GM18951 (cell line): Measurements from ENCODE around the gene GNA12.
"Not testable (repeated sequence)": the region's sequence is repeated elsewhere in the genome, so short reads cannot be mapped to it uniquely, and the experiment has no call there.

Source experiments
- POLR2A ChIP-seq: IDR thresholded peaks from 4 replicates; pipeline ENCODE4 v1.6.1; 2011; ENCODE audit warnings: mild to moderate bottlenecking; ENCODE audit not compliant: insufficient read length, insufficient read depth; ENCODE audit errors: extremely low read depth
- in situ Hi-C: fragments of 300-500 bp; cut with MboI; formaldehyde crosslinking; loops from one replicate; pipeline ENCODE4 v1.12.0; 2022; ENCODE audit warnings: low sequenced_read_pairs, mixed read lengths, inconsistent platforms; ENCODE audit not compliant: unreplicated experiment

Gene GNA12

DNA sequence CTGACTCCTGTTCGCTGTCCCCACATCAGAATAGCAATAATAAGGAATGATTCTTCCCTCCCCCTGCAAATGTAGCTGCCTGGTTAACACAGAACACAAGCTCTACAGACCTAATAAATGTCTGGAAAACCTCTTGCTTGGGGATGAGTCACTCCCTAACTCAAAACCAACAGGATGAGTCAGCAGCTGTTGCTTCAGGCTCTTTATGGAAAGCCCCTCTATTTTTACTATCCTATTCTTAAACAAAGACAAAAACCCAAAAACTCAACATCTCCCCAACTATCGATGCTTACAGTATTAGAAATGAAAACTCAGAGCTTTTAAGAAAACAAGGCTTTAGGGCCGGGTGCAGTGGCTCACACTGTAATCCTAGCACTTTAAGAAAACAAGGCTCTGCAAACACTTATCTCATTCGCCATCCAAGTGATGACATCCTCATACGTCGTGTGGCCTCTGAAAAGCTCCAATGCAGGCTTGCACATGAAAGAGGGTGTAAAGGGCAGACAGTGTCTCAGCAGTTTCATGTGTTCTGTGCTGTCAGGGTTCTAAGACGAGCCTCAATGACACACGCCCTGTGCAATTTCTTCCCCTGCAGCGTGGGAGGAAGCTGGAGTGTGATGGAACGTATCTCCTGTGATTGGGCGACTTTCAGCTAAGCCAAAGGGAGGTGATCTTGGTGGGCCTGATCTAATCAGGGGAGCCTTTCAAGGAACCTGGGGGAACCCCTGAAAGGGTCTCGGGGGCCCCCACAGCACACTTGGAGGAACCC is 86.0 kb downstream of the GNA12 start:
- in situ Hi-C loops = no loop called here
- TF ChIP-seq POLR2A = no peak

GRCh38 chr7:2757361-2757903 is 86.7 kb downstream of the GNA12 start:
- in situ Hi-C loops = no loop called here
- TF ChIP-seq POLR2A = no peak

DNA sequence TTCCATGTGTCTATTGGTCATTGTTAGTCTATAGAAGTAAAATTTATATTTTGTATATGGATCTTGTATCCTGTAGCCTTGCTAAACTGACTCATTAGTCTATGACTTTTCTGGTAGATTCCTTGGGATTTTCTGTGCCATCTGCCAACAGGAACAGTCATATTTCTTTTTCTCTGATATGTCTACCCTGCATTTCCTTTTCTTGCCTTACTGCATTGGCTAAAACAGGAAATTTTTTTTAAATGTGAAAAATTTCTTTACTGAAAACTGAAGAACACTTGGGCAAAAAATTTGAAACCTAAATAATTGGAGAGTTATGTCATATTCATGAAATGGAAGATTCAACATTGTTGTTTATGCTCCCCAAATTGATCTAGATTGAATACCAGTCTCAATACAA is 88.6 kb downstream of the GNA12 start:
- in situ Hi-C loops = no loop called here
- TF ChIP-seq POLR2A = no peak

- TF ChIP-seq POLR2A = no peak
- in situ Hi-C loops = no loop called here
Observed at GRCh38 chr7:2754912-2755311, 89.2 kb downstream of the GNA12 start.

DNA sequence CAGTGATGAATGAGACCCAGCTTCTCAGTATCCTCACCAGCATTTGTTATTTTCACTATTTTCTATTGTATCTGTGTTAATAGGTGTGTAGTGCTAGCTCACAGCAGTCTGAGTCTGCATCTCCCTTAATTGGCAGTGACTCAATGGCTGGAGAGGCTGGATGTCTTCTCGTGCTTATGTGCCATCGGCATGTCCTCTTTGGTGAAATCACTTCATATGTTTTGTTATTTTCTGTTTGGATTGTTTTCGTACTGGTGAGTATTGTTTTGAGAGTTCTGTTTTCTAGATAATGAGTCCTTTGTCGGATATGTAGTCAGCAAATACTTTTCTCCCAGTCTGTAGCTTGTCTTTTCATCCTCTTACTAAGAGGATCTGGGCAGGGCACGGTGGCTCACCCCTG is 90.0 kb downstream of the GNA12 start:
- in situ Hi-C loops = no loop called here

GRCh38 chr7:2753148-2753547 is 91.0 kb downstream of the GNA12 start:
- in situ Hi-C loops = no loop called here
- TF ChIP-seq POLR2A = no peak

More for the DNA sequence above, 90.0 kb downstream of the GNA12 start:
- no peak for TF ChIP-seq POLR2A

DNA sequence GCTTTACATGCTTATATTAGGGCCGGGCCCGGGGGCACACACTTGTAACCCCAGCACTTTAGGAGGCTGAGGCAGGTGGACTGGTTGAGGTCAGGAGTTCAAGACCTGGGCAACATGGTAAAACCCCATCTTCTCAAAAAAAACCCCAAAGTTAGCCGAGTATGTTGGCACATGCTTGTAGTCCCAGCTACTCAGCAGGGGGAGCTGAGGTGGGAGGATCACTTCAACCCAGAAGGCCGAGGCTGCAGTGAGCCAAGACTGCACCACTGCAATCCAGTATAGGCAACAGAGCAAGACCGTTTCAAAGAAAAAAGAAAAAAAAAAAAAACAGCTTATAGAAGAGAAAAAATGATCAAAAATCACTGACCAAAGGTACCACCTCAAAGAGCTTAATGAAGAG is 93.0 kb downstream of the GNA12 start:
- in situ Hi-C loops = no loop called here
- TF ChIP-seq POLR2A = no peak

- in situ Hi-C loops = no loop called here
- TF ChIP-seq POLR2A = no peak
Observed at GRCh38 chr7:2750004-2750407, 94.1 kb downstream of the GNA12 start.

GRCh38 chr7:2748684-2749083 is 95.4 kb downstream of the GNA12 start:
- in situ Hi-C loops = not testable (repeated sequence)

GRCh38 chr7:2743523-2744185 is 100.5 kb downstream of the GNA12 start:
- in situ Hi-C loops = not testable (repeated sequence)

DNA sequence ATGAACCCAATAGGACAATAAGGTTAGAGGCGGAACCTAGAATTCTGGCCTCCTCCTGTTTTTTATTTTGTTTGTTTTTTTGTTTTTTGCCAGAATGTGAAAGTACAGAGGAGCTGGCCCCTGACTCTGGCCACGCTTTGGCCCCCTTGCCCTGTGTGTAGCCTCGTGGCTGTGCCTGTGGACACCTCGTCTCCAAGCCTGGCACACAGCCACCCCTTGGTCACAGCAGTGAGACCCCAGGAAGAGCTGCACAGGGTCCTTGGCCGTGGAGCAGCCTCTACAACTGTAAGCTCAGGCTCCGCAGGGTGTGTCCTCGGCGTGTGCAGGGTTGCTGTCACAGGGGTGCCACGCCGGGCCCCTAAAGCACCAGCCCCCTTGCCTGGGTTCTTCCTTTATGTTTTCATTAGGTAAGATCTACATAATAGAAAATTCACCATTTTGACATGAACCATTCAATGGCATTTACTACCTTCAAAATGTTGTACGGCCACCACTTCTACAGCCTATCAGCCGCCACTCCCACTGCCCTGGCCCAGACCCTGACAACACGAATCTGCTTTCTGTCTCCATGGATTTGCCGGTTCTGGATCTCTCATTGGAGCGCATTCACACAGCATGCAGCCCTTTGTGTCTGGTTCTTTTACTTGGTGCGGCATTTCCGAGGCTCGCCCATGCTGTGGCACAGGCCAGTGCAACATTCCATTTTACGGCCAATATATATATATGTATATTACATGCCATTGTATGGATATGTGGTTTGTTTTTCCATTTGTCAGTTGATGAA is 105.2 kb downstream of the GNA12 start:
- in situ Hi-C loops = no loop called here
- TF ChIP-seq POLR2A = no peak

DNA sequence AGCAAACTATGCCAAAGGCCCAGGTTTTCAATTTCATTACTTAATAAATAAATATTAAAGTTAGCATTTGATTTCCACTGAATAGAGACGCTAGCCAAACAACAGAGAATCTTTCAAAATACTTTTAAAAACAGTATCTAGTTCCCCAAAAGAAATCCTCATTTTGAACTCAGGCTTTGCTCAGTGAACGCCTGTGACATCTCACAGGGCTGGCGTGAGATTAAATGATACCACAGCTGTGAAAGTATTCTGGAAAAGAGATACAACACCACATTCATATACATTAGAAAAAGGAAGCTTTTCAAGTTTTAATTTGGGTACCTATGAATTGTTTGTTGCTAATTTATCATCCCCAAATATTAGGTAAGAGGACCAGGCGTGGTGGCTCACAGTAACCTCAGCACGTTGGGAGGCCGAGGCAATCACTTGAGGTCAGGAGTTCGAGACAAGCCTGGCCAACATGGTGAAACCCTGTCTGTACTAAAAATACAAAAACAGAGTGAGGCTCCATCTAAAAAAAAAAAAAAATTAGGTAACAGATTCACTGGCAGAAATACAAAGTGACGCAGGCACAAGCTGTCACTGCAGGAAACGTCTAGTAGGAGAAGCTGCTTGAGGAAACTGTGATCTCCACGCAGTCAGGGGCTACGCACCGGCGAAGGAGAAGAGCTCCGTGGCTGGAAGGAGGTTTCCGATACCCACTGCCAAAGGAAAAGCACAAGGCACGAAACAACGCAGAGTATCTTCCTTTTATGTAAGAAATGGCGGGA is 106.2 kb downstream of the GNA12 start:
- in situ Hi-C loops = no loop called here
- no peak for TF ChIP-seq POLR2A

DNA sequence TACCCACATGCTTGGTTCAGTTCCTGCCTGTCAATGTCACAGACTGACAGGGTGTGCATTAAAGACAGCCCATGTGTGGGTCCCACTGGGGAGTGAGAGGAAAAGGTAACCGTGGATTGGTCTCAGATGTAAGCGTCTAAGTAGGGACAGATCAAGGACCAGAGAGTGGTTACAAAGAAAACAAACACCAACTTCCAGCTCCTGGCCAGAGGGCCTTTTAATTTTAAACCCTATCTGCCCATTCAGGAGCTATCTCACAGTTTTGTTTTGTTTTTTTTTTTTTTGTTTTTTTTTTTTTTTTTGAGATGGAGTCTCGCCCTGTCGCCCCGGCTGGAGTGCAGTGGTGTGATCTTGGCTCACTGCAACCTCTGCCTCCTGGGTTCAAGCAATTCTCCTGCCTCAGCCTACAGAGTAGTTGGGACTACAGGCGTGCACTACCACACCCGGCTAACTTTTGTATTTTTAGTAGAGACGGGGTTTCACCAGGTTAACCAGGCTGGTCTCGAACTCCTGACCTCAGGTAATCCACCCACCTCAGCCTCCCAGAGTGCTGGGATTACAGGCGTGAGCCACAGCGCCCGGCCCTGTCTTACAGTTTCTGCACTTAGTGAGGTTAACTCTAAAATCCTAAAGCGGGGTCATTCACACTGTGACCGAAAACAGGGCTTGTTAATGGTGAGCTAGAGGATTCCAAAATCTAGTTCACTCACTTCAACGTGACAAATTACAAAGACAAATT is 106.9 kb downstream of the GNA12 start:
- in situ Hi-C loops = not testable (repeated sequence)
